ENCODE data around the gene PWWP2B. TPM values are rescaled to one million over a fixed set of nuclear protein-coding genes. Genes with fewer than 3 reads are reported as not detected.
A peak's percentile ranks its signal among the peaks of the same experiment; 100 is the strongest.

Gene PWWP2B
- total RNA-seq, 1 experiment from 2014 or later: 10.0 TPM

GRCh38 chr10:132387764-132388210 is 9.2 kb upstream of the PWWP2B start:
- H3K4me3 Mint-ChIP-seq (ENCODE audit: unreplicated experiment): no peak overlapping the region
- DNase-seq (ENCODE audit: unreplicated experiment): peak; percentile 44
- H3K27me3 Mint-ChIP-seq (ENCODE audit: insufficient read depth, unreplicated experiment): no peaks in the 10 kb centered on the region
- BruUV-seq (replicated peaks): no TSS peak
- H3K27ac Mint-ChIP-seq (ENCODE audit: low read depth, unreplicated experiment): no peak overlapping the region
- peak; percentile 56 for TF ChIP-seq CTCF (IDR thresholded peaks at IDR 0.05; ENCODE audit: unreplicated experiment)
- H3K9me3 Mint-ChIP-seq (ENCODE audit: unreplicated experiment): peaks cover 12% of the 10 kb centered on the region
- no peaks in the 10 kb centered on the region for H3K4me1 Mint-ChIP-seq (ENCODE audit: insufficient read depth, unreplicated experiment)
- H3K36me3 Mint-ChIP-seq (ENCODE audit: insufficient read depth, unreplicated experiment): no peaks in the 10 kb centered on the region
- ChIA-PET CTCF (interaction anchor here (0.5 to 1.0 kb wide), 18 partner anchors 14 to 1921 kb away, joined by 3 to 19 read pairs (median 3); no protein-coding TSS in a partner anchor), POLR2A (no interaction called here)
- intact Hi-C loops (cut with micrococcal nuclease): loop anchor here (1.0 to 5.0 kb wide), 2 partner anchors 66 to 250 kb away; no protein-coding TSS in a partner anchor

- ChIA-PET CTCF (interaction anchor here (1.2 kb wide), 1 partner anchor 58 kb away, joined by 5 read pairs; no protein-coding TSS in a partner anchor), POLR2A (no interaction called here)
- H3K9me3 Mint-ChIP-seq (ENCODE audit: unreplicated experiment): peaks cover 12% of the 10 kb centered on the region
- H3K36me3 Mint-ChIP-seq (ENCODE audit: insufficient read depth, unreplicated experiment): no peaks in the 10 kb centered on the region
- H3K27ac Mint-ChIP-seq (ENCODE audit: low read depth, unreplicated experiment): no peak overlapping the region
- H3K4me3 Mint-ChIP-seq (ENCODE audit: unreplicated experiment): no peak overlapping the region
- no peaks in the 10 kb centered on the region for H3K27me3 Mint-ChIP-seq (ENCODE audit: insufficient read depth, unreplicated experiment)
- intact Hi-C loops (cut with micrococcal nuclease): loop anchor here (1.0 to 5.0 kb wide), 2 partner anchors 64 to 248 kb away; no protein-coding TSS in a partner anchor
- no peak for DNase-seq (ENCODE audit: unreplicated experiment)
- TF ChIP-seq CTCF (IDR thresholded peaks at IDR 0.05; ENCODE audit: unreplicated experiment): no peak
- no TSS peak for BruUV-seq (replicated peaks)
- peaks cover 9% of the 10 kb centered on the region for H3K4me1 Mint-ChIP-seq (ENCODE audit: insufficient read depth, unreplicated experiment)
These were observed 8.0 kb upstream of the PWWP2B start for GRCh38 chr10:132388891-132389432.

GRCh38 chr10:132389433-132390169 is 7.4 kb upstream of the PWWP2B start:
- no peak for TF ChIP-seq CTCF (IDR thresholded peaks at IDR 0.05; ENCODE audit: unreplicated experiment)
- DNase-seq (ENCODE audit: unreplicated experiment): no peak
- ChIA-PET CTCF (interaction anchor here (0.5 to 1.2 kb wide), 3 partner anchors 57 to 247 kb away, joined by 3 to 5 read pairs (median 4); no protein-coding TSS in a partner anchor), POLR2A (no interaction called here)
- Mint-ChIP-seq H3K4me1 (ENCODE audit: insufficient read depth, unreplicated experiment) (peaks cover 11% of the 10 kb centered on the region), H3K9me3 (ENCODE audit: unreplicated experiment) (peaks cover 12% of the 10 kb centered on the region), H3K27me3 (ENCODE audit: insufficient read depth, unreplicated experiment) (no peaks in the 10 kb centered on the region), H3K4me3 (ENCODE audit: unreplicated experiment) (no peak overlapping the region), H3K36me3 (ENCODE audit: insufficient read depth, unreplicated experiment) (no peaks in the 10 kb centered on the region), H3K27ac (ENCODE audit: low read depth, unreplicated experiment) (no peak overlapping the region)
- no TSS peak for BruUV-seq (replicated peaks)
- intact Hi-C loops (cut with micrococcal nuclease): loop anchor here (2.0 to 5.0 kb wide), 2 partner anchors 29 to 248 kb away; no protein-coding TSS in a partner anchor

- H3K9me3 Mint-ChIP-seq (ENCODE audit: unreplicated experiment): peaks cover 12% of the 10 kb centered on the region
- H3K36me3 Mint-ChIP-seq (ENCODE audit: insufficient read depth, unreplicated experiment): no peaks in the 10 kb centered on the region
- H3K27ac Mint-ChIP-seq (ENCODE audit: low read depth, unreplicated experiment): no peak overlapping the region
- CTCF ChIA-PET: interaction anchor here (0.5 to 1.0 kb wide), 5 partner anchors 57 to 248 kb away, joined by 3 to 5 read pairs (median 3); no protein-coding TSS in a partner anchor
- no peak for DNase-seq (ENCODE audit: unreplicated experiment)
- BruUV-seq (replicated peaks): no TSS peak
- H3K27me3 Mint-ChIP-seq (ENCODE audit: insufficient read depth, unreplicated experiment): no peaks in the 10 kb centered on the region
- no peak for TF ChIP-seq CTCF (IDR thresholded peaks at IDR 0.05; ENCODE audit: unreplicated experiment)
- H3K4me3 Mint-ChIP-seq (ENCODE audit: unreplicated experiment): no peak overlapping the region
- peaks cover 11% of the 10 kb centered on the region for H3K4me1 Mint-ChIP-seq (ENCODE audit: insufficient read depth, unreplicated experiment)
- intact Hi-C loops (cut with micrococcal nuclease): loop anchor here (2.0 kb wide), 1 partner anchor 28 kb away; no protein-coding TSS in a partner anchor
- POLR2A ChIA-PET: no interaction called here
These were observed 6.7 kb upstream of the PWWP2B start for GRCh38 chr10:132390170-132390920.

All from MCF 10A (cell line).